ENCODE measurements around the gene ANKRD44.

The ANKRD44 gene

GRCh38 chr2:197322724-197323720 lies 12.4 kb upstream of the ANKRD44 start:
- in situ Hi-C loops (cut with MboI; ENCODE audit: low sequenced_read_pairs) = no loop called here

- in situ Hi-C loops (cut with MboI; ENCODE audit: low sequenced_read_pairs) = no loop called here
Measured at GRCh38 chr2:197322143-197322542, 11.6 kb upstream of the ANKRD44 start.

GRCh38 chr2:197315371-197315770 lies 4.8 kb upstream of the ANKRD44 start:
- in situ Hi-C loops (cut with MboI; ENCODE audit: low sequenced_read_pairs) = no loop called here

GRCh38 chr2:197312186-197312585 lies 1.6 kb upstream of the ANKRD44 start:
- in situ Hi-C loops (cut with MboI; ENCODE audit: low sequenced_read_pairs) = loop anchor here (5.0 kb wide), 1 partner anchor 130 kb away; no protein-coding TSS in a partner anchor

- in situ Hi-C loops (cut with MboI; ENCODE audit: low sequenced_read_pairs) = loop anchor here (5.0 kb wide), 1 partner anchor 129 kb away; no protein-coding TSS in a partner anchor
Measured at GRCh38 chr2:197311421-197312033, 947 bp upstream of the ANKRD44 start.

GRCh38 chr2:197310987-197311420 lies 424 bp upstream of the ANKRD44 start:
- in situ Hi-C loops (cut with MboI; ENCODE audit: low sequenced_read_pairs) = loop anchor here (5.0 kb wide), 1 partner anchor 129 kb away; no protein-coding TSS in a partner anchor

GRCh38 chr2:197309691-197310231 lies 819 bp downstream of the ANKRD44 start:
- in situ Hi-C loops (cut with MboI; ENCODE audit: low sequenced_read_pairs) = loop anchor here (5.0 kb wide), 1 partner anchor 127 kb away; no protein-coding TSS in a partner anchor

- in situ Hi-C loops (cut with MboI; ENCODE audit: low sequenced_read_pairs) = no loop called here
Measured at GRCh38 chr2:197308996-197309690, 1.4 kb downstream of the ANKRD44 start.

- in situ Hi-C loops (cut with MboI; ENCODE audit: low sequenced_read_pairs) = no loop called here
Measured at GRCh38 chr2:197308585-197308984, 2.0 kb downstream of the ANKRD44 start.

- in situ Hi-C loops (cut with MboI; ENCODE audit: low sequenced_read_pairs) = no loop called here
Measured at GRCh38 chr2:197307933-197308521, 2.6 kb downstream of the ANKRD44 start.

- in situ Hi-C loops (cut with MboI; ENCODE audit: low sequenced_read_pairs) = no loop called here
Measured at GRCh38 chr2:197307236-197307932, 3.2 kb downstream of the ANKRD44 start.

GRCh38 chr2:197306696-197307040 lies 3.9 kb downstream of the ANKRD44 start:
- in situ Hi-C loops (cut with MboI; ENCODE audit: low sequenced_read_pairs) = no loop called here

GRCh38 chr2:197306024-197306695 lies 4.4 kb downstream of the ANKRD44 start:
- in situ Hi-C loops (cut with MboI; ENCODE audit: low sequenced_read_pairs) = no loop called here

- in situ Hi-C loops (cut with MboI; ENCODE audit: low sequenced_read_pairs) = no loop called here
Measured at GRCh38 chr2:197304556-197305011, 6.0 kb downstream of the ANKRD44 start.

- in situ Hi-C loops (cut with MboI; ENCODE audit: low sequenced_read_pairs) = no loop called here
Measured at GRCh38 chr2:197300139-197300538, 10.4 kb downstream of the ANKRD44 start.

- in situ Hi-C loops (cut with MboI; ENCODE audit: low sequenced_read_pairs) = no loop called here
Measured at GRCh38 chr2:197298609-197299008, 12.0 kb downstream of the ANKRD44 start.

- in situ Hi-C loops (cut with MboI; ENCODE audit: low sequenced_read_pairs) = no loop called here
Measured at GRCh38 chr2:197297772-197298318, 12.7 kb downstream of the ANKRD44 start.

- in situ Hi-C loops (cut with MboI; ENCODE audit: low sequenced_read_pairs) = no loop called here
Measured at GRCh38 chr2:197297266-197297665, 13.3 kb downstream of the ANKRD44 start.

- in situ Hi-C loops (cut with MboI; ENCODE audit: low sequenced_read_pairs) = no loop called here
Measured at GRCh38 chr2:197296835-197297234, 13.7 kb downstream of the ANKRD44 start.
